GM23248 (cell line): ENCODE measurements around the gene ANG. TPM values are rescaled to one million over a fixed set of nuclear protein-coding genes. Genes with fewer than 3 reads are reported as not detected.

Source experiments
- DNase-seq: peaks from one replicate; pipeline ENCODE4 v3.0.0-alpha.2; 2015
- H2AFZ ChIP-seq: fragments of 200-600 bp; sonication (generic); 2 replicates; pipeline ENCODE4 v1.6.1; 2016; ENCODE audit warnings: antibody characterized with exemption
- H3F3A ChIP-seq: fragments of 200-600 bp; sonication (generic); 2 replicates; pipeline ENCODE4 v1.6.1; 2016; ENCODE audit warnings: mild to moderate bottlenecking, antibody characterized with exemption, mixed run types; ENCODE audit not compliant: insufficient read depth
- H3K27ac ChIP-seq: fragments of 200-600 bp; sonication (generic); 2 replicates; pipeline ENCODE4 v1.5.1; 2016; ENCODE audit warnings: mild to moderate bottlenecking
- H3K27me3 ChIP-seq: fragments of 200-600 bp; sonication (generic); replicated peaks from 2 replicates; pipeline ENCODE4 v1.6.1; 2016; ENCODE audit warnings: mild to moderate bottlenecking; ENCODE audit not compliant: insufficient read depth
- H3K36me3 ChIP-seq: fragments of 200-600 bp; sonication (generic); 2 replicates; pipeline ENCODE4 v1.6.1; 2016; ENCODE audit warnings: low read depth, mild to moderate bottlenecking
- H3K4me1 ChIP-seq: fragments of 200-600 bp; sonication (generic); 2 replicates; pipeline ENCODE4 v1.6.1; 2016; ENCODE audit warnings: mild to moderate bottlenecking; ENCODE audit not compliant: insufficient read depth
- H3K4me2 ChIP-seq: fragments of 200-600 bp; sonication (generic); one replicate; pipeline ENCODE4 v1.6.1; 2016; ENCODE audit warnings: mild to moderate bottlenecking; ENCODE audit not compliant: unreplicated experiment
- H3K4me3 ChIP-seq: fragments of 200-600 bp; sonication (generic); 2 replicates; pipeline ENCODE4 v1.5.1; 2016; ENCODE audit warnings: mild to moderate bottlenecking
- H3K79me2 ChIP-seq: fragments of 200-600 bp; sonication (generic); 2 replicates; pipeline ENCODE4 v1.6.1; 2016; ENCODE audit warnings: mild to moderate bottlenecking; ENCODE audit not compliant: insufficient read depth
- H3K9ac ChIP-seq: fragments of 200-600 bp; sonication (generic); 2 replicates; pipeline ENCODE4 v1.6.1; 2016; ENCODE audit warnings: mild to moderate bottlenecking
- H3K9me2 ChIP-seq: fragments of 200-600 bp; sonication (generic); 2 replicates; pipeline ENCODE4 v1.6.1; 2016; ENCODE audit warnings: mixed run types, mild to moderate bottlenecking, moderate library complexity; ENCODE audit not compliant: insufficient read depth
- H3K9me3 ChIP-seq: fragments of 200-600 bp; sonication (generic); one replicate; pipeline ENCODE4 v1.6.1; 2017; ENCODE audit warnings: low read depth
- H4K20me1 ChIP-seq: fragments of 200-600 bp; sonication (generic); 2 replicates; pipeline ENCODE4 v1.6.0; 2016; ENCODE audit not compliant: insufficient read depth
- EZH2 ChIP-seq: fragments of 200-600 bp; sonication (generic); IDR thresholded peaks from 2 replicates; pipeline ENCODE4 v1.6.1; 2018; ENCODE audit warnings: antibody characterized with exemption, mild to moderate bottlenecking; ENCODE audit not compliant: insufficient read depth, poor library complexity, severe bottlenecking
- EZH2phosphoT487 ChIP-seq: fragments of 200-600 bp; sonication (generic); IDR thresholded peaks from 2 replicates; pipeline ENCODE4 v1.6.1; 2018; ENCODE audit warnings: antibody characterized with exemption, moderate library complexity, mild to moderate bottlenecking, low read depth; ENCODE audit not compliant: insufficient read depth
- WGBS, 2 experiments: methylation state at CpG; one replicate each; pipeline ENCODE4 v1.1.6; 2015 to 2017; ENCODE audit warnings: low lambda C conversion rate in 2 of 2, low coverage in 1 of 2; ENCODE audit errors: missing lambda C conversion rate in 2 of 2; 5-methylcytosine and 5-hydroxymethylcytosine counted together
- in situ Hi-C: fragments of 300-500 bp; cut with MboI; formaldehyde crosslinking; loops from 2 replicates; pipeline ENCODE4 v1.15.0; 2020
- polyA plus RNA-seq: library from polyadenylated mRNA; unstranded; fragments of >200 nt; fragmentation: Nextera tagmentation; extraction: Ambion mirVana; gene quantifications from 2 replicates; pipeline ENCODE4 v1.2.1, GENCODE V29; 2016
- total RNA-seq: library from RNA; depleted of rRNA; stranded (reverse); fragments of >200 nt; shearing (Covaris generic); gene quantifications from 2 replicates; pipeline ENCODE4 v1.2.3, GENCODE V29; 2014

The ANG gene
- total and polyA plus RNA-seq, 2 experiments from 2014 or later = 3.6 to 11.9 TPM

DNA sequence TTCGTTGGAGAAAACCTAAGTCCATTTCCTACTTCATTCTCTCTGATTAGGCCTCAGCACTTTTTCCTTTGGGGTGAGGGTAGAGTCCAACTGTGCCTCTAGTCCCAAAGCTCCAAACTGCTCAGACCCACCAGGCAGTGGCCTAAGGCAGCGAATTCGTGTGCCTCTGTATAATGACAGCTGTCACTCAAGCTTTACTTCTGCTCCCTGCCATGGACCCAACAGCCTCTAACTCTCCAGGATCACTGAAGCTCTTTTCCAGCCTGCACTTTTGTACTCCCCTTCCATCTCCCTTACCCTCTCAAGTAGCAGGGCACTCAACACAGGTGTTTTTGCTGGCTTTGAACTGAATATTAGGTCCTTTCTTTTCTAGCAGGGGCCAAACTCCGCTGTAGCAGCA, 32.3 kb upstream of the ANG start:
- H3K27ac ChIP-seq = no peak overlapping the region
- H3K4me2 ChIP-seq = no peak overlapping the region
- H3K9me2 ChIP-seq = no peaks in the 10 kb centered on the region
- no peak for DNase-seq
- peaks cover 38% of the 10 kb centered on the region for H3K27me3 ChIP-seq
- TF ChIP-seq EZH2 (no peak), EZH2phosphoT487 (no peak)
- no peak overlapping the region for H2AFZ ChIP-seq
- 47 to 50% methylated on average over 4 of the region's 4 CpGs for WGBS, 2 experiments
- in situ Hi-C loops = no loop called here
- no peak overlapping the region for H3K4me3 ChIP-seq
- no peaks in the 10 kb centered on the region for H3K79me2 ChIP-seq
- no peak overlapping the region for H3K9ac ChIP-seq
- no peaks in the 10 kb centered on the region for H3K4me1 ChIP-seq
- no peaks in the 10 kb centered on the region for H3F3A ChIP-seq
- H3K36me3 ChIP-seq = no peaks in the 10 kb centered on the region
- no peaks in the 10 kb centered on the region for H4K20me1 ChIP-seq
- no peaks in the 10 kb centered on the region for H3K9me3 ChIP-seq

DNA sequence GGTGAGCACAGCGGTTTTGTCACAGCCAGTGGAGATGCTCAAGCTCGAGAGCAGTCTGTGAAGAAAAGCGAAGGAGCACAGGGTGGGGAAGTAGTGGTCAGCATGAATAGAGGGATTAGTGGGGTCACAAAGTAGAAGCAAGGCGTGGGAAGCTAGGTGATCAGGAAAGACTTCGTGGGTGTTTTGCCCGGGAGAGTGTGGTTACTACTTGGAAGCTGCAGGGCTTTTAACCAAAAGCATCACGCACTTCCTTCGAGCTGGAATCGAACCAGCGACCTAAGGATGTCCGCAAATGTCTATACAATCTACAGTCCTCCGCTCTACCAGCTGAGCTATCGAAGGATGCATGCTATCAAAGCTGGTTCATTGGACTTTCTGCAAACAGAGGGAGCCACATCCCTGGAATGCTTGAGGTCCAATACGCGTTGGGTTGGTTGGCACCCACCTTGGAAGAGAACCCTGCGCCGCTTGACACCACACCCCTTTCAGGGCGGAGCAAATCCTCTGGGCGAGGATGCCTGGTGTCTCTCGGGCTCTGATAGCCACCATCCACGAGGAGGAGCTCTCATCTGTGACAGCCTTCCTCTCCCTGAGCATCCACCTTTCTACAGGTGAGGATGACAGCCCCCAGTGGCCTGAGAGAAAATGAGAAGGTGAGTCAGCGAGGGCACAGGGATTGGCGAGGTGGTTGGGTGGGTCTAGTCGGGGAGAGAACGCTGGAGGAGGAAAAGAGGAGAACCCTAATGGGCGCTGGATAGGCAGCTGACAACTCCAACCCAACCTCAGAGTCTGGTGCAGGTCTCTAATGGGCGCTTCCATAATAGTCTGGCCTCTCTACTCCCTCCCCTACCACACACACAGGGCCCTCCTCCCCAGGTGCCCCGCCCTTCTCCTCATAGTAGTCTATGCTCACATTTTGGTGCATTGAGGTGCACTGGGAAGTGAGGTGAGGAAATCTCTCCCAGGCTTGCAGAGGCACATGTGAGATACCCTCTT, 31.1 kb upstream of the ANG start:
- DNase-seq = no peak
- H2AFZ ChIP-seq = no peak overlapping the region
- no peak overlapping the region for H3K9ac ChIP-seq
- no peaks in the 10 kb centered on the region for H3K4me1 ChIP-seq
- in situ Hi-C loops = no loop called here
- H3K27me3 ChIP-seq = peaks cover 38% of the 10 kb centered on the region
- H3K4me2 ChIP-seq = no peak overlapping the region
- no peaks in the 10 kb centered on the region for H4K20me1 ChIP-seq
- no peaks in the 10 kb centered on the region for H3K36me3 ChIP-seq
- H3F3A ChIP-seq = peaks cover 3% of the 10 kb centered on the region; the same call in 1 of the 2 replicates
- no peaks in the 10 kb centered on the region for H3K9me2 ChIP-seq
- no peak overlapping the region for H3K27ac ChIP-seq
- TF ChIP-seq EZH2 = no peak
- 19 to 23% methylated on average over 27 to 28 of the region's 28 CpGs for WGBS, 2 experiments
- H3K9me3 ChIP-seq = no peaks in the 10 kb centered on the region
- no peaks in the 10 kb centered on the region for H3K79me2 ChIP-seq
- H3K4me3 ChIP-seq = no peak overlapping the region

DNA sequence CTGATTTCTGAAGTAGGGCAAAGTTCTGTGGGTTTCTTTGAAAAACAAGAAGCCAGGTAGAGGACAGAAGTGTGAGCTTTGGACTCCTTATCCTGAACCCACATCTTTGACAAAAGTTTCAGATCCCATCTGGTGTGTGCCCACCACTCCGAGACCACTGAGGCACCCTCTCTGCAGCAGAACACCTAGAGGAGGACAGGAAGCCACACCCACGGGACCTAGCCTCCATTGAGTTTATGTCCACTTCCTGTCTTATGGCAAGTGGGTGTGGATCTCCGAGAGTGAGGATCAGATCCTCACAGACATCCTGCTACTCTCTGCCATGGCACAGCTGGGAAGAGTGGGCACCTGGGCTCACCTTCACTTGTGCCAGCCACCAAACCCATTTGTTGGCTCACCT, 30.3 kb upstream of the ANG start:
- no peaks in the 10 kb centered on the region for H3K9me3 ChIP-seq
- no peaks in the 10 kb centered on the region for H3K36me3 ChIP-seq
- WGBS, 2 experiments = 35 to 50% methylated on average over 3 of the region's 3 CpGs
- H3K27me3 ChIP-seq = peaks cover 38% of the 10 kb centered on the region
- H3K27ac ChIP-seq = no peak overlapping the region
- H3K9ac ChIP-seq = no peak overlapping the region
- no peak for DNase-seq
- no peak for TF ChIP-seq EZH2phosphoT487
- peaks cover 5% of the 10 kb centered on the region; the same call in 1 of the 2 replicates for H3F3A ChIP-seq
- H3K4me3 ChIP-seq = no peak overlapping the region
- H3K4me1 ChIP-seq = no peaks in the 10 kb centered on the region
- no peaks in the 10 kb centered on the region for H3K9me2 ChIP-seq
- in situ Hi-C loops = no loop called here
- H2AFZ ChIP-seq = no peak overlapping the region
- no peak overlapping the region for H3K4me2 ChIP-seq
- no peaks in the 10 kb centered on the region for H3K79me2 ChIP-seq
- H4K20me1 ChIP-seq = no peaks in the 10 kb centered on the region

DNA sequence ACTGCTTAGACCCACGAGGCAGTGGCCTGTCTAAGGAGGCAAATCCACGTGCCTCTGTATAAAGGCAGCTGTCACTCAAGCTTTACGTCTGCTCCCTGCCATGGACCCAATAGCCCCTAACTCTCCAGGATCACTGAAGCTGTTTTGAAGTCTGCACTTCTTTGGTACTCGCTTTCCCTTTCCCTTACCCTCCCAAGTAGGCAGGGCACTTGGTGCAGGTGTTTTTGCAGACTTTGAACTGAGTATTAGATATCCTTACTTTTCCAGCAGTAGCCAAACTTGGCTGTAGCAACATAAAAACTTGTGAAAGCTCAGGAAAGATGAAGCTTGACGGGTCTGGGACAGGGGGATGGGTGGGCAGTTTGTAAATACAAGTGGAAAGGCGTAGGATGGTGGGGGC, 29.2 kb upstream of the ANG start:
- H3K9ac ChIP-seq = no peak overlapping the region
- H4K20me1 ChIP-seq = no peaks in the 10 kb centered on the region
- peaks cover 32% of the 10 kb centered on the region for H3K27me3 ChIP-seq
- H3K9me3 ChIP-seq = no peaks in the 10 kb centered on the region
- H3K4me2 ChIP-seq = no peak overlapping the region
- no peaks in the 10 kb centered on the region for H3K9me2 ChIP-seq
- no peak overlapping the region for H3K4me3 ChIP-seq
- no peaks in the 10 kb centered on the region for H3K79me2 ChIP-seq
- H3K36me3 ChIP-seq = no peaks in the 10 kb centered on the region
- peaks cover 5% of the 10 kb centered on the region; the same call in 1 of the 2 replicates for H3F3A ChIP-seq
- no peaks in the 10 kb centered on the region for H3K4me1 ChIP-seq
- WGBS, 2 experiments = 24 to 33% methylated on average over 6 of the region's 6 CpGs
- H3K27ac ChIP-seq = no peak overlapping the region
- no peak for TF ChIP-seq EZH2
- no peak for TF ChIP-seq EZH2phosphoT487
- H2AFZ ChIP-seq = no peak overlapping the region
- DNase-seq = no peak
- in situ Hi-C loops = no loop called here
